ENCODE data around the gene MTFR2. TPM values are rescaled to one million over a fixed set of nuclear protein-coding genes. Genes with fewer than 3 reads are reported as not detected.
A peak's percentile ranks its signal among the peaks of the same experiment; 100 is the strongest.
"Not testable (repeated sequence)": the region's sequence is repeated elsewhere in the genome, so short reads cannot be mapped to it uniquely, and the experiment has no call there.

MTFR2 gene
- total RNA-seq, 1 donor from 2014 or later: 1.9 TPM

DNA sequence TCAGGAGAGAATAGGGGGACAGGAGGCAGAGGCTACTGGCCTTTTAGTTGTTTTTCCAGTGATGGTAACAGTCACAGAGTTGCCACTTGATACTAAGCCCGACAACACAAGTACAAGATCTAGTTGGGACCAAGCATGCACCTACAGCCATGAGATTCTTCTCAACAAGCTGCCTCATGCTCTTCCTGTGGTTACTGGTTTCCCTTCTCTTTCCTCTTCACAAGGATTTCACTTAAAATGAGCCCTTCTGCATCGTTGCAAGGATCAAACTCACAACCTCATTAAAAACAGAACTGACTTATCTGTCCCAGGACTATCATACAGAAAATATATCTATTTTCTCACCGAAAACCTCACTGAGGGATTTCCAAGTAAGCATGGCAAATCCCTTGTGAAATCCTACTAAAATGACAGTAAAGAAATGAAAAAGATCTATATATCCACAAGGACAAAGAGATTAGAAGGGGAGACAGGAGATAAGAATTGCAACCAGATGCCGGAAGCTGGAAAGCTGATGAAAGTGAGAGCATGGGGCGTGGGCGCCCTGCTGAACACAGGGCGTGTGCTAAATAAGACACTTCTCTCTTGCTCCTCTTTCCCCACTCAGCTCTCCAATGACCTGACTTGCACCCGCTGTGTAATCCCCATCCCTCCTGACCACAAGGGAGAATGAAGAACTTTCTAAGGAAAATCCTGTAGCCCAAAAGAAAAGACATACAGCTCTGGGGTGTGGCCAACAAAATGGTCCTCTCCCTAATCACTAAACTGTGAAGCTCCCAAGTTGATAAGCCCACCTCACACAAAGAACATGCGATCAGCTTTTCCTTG lies 13.4 kb downstream of the MTFR2 start:
- no peak for DNase-seq (ENCODE audit: low read depth, low spot score)

- no peak for DNase-seq (ENCODE audit: low read depth, low spot score)
Observed at GRCh38 chr6:136235233-136235564, 14.9 kb downstream of the MTFR2 start.

- no peak for DNase-seq (ENCODE audit: low read depth, low spot score)
Observed at GRCh38 chr6:136232701-136233100, 17.4 kb downstream of the MTFR2 start.

DNA sequence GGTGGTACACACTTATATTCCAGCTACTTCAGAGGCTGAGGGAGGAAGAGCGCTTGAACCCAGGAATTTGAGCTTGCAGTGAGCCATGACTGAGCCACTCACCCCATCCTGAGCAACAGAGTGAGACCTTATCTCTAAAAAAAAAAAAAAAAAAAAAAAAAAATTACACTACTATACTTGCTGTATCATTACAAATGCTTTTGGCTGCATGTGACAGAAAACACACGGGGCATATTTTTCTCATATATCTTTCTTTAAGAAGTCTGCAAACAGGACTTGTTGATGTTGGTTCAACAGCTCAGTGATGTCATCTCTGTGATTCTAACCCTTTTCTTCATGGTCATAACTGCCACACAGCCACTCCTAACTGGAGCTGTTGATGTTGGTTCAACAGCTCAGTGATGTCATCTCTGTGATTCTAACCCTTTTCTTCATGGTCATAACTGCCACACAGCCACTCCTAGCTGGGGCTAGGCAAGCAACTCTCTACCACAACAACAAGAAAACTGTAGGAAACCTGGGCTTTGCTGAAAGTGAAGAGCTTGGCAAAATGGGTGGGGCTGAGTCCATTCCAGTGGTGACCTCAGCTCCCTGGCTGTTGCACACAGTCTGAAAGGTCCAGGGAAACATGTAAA lies 19.8 kb downstream of the MTFR2 start:
- DNase-seq (ENCODE audit: low read depth, low spot score): no peak

- no peak for DNase-seq (ENCODE audit: low read depth, low spot score)
Observed at GRCh38 chr6:136228814-136229213, 21.3 kb downstream of the MTFR2 start.

DNA sequence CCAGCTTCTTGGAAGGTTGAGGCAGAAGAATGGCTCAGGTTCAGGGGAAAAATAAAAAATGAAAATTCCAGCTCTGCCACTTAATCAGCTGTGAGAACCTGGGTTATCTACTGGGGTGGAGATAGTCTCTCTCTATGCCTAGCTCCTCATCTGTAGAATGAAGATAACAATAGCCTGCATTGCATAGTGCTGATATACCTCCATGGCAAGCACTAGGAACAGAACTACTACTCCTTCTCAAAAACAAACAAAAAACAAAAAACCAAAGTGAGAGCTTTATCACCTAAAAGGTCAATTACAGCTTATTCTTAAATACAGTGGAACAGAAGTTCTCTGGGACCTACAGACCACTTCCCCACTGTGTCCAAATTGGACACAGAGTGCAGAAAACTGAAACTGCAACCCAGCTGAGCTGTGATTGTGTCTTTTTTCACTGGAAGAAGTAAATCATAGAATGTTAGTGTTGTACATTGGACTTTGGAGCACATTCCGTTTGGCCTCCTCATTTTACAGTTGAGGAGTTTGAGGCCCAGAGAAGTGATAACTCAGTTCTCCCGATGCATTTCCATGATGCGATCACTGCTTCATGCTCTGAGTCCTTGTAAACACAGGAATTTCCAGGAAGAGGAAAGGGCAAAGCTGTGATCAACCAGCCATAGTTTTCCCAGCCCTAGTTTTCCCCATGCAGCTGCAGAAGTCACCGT lies 23.3 kb downstream of the MTFR2 start:
- no peak for DNase-seq (ENCODE audit: low read depth, low spot score)

GRCh38 chr6:136226027-136226673 lies 24.0 kb downstream of the MTFR2 start:
- DNase-seq (ENCODE audit: low read depth, low spot score): peak; percentile 13

- no peak for DNase-seq (ENCODE audit: low read depth, low spot score)
Observed at GRCh38 chr6:136225496-136225895, 24.6 kb downstream of the MTFR2 start.

- not testable (repeated sequence) for DNase-seq (ENCODE audit: low read depth, low spot score)
Observed at GRCh38 chr6:136224974-136225373, 25.1 kb downstream of the MTFR2 start.

DNA sequence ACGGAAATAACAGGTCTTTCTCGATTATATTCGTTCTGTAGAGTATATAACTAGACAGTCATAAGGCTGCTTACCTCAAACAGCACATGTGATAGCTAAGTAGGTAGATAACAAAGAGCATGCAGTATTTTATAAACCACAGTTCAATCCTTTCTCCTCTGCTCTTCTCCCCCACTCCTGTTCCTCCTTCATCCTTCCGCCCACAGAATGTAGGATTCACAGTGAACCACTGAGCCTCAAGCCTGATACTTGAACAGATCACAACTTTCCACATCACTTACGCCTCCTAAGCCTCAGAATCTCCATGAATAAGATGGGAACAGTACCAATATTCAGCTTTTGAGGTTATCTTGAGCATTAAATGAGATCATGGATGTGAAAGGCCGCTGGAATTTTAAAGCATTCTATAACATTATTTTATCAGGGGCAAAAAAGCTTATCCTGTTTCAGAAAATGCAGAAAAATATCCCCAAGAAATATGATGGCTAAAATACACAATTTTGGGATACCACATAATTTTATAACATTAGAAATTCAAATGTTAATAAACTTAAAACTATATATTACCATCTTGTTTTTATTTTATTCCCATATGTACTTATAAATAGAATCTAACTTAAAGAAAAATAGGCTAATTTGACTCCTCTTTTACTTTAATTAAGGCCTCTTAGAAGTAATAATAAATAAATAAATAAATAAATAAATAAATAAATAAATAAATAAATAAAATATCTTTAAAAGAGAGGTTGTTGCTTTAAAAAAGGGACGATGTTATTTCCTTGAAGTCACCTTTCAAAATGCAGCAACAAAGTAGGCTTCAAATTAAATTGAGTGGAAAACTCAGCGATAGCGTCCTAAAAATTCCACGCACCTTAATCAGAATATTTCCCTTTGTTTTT lies 33.4 kb downstream of the MTFR2 start:
- DNase-seq (ENCODE audit: low read depth, low spot score): no peak

DNA sequence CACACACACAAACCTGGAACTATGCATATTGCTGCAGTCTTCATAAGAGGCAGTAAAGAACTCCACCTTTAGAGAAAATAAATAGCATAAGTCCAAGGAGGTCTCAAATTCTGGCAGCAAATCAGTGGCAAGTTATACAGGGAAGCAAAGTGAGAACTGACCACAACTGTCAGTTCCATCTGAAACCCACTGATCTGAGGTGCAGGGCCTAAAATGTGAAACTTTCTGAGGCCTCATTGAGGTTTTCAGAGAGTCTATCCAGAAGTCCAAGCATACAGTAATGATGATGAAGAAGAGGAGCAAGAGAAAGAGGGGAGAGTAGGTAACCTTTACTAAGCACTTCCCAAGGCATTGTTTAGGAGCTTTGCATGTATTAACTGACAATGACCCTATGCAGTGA lies 36.3 kb downstream of the MTFR2 start:
- DNase-seq (ENCODE audit: low read depth, low spot score): no peak

DNA sequence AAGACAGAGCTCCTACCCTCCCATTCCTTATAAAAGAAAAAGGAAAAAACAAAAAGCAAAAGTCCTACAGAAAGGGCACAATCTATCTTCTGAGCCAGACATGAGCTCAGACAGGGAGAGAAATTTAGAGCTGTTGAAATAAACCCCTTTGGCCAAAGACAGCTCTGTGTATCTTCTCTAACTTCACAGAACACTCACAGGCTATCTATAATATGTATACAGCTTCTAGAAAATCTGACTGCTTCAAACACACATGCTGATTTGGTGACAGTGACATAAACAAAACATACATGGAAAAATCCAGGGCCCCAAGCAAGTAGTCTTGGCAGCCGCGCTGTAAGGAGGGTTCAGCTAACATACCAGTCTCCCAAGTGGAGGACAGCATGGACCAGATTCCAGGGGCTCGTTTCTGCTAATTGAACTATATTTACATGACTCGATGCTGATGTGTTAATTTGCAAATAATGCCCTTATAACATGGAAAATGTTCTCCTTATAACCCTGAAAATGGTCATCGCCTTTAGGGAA lies 37.0 kb downstream of the MTFR2 start:
- DNase-seq (ENCODE audit: low read depth, low spot score): no peak

DNA sequence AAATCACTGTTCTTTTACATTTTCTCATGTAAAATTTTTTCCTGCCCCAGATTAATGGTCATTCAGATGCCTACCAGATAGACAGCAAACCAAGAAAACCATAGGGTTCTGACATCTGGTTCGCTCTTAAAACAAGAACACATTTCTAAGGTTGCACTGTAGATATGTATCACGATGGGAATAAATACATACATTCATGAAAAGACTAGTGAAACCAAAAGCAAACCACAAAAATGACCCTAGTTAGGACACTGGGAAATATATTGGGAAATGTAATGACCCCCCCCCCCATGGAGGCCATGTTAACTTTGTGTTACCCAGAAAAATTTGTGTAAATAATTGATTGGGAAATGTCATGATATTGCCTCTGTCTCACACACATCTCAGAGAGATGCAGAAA lies 37.5 kb downstream of the MTFR2 start:
- no peak for DNase-seq (ENCODE audit: low read depth, low spot score)

DNA sequence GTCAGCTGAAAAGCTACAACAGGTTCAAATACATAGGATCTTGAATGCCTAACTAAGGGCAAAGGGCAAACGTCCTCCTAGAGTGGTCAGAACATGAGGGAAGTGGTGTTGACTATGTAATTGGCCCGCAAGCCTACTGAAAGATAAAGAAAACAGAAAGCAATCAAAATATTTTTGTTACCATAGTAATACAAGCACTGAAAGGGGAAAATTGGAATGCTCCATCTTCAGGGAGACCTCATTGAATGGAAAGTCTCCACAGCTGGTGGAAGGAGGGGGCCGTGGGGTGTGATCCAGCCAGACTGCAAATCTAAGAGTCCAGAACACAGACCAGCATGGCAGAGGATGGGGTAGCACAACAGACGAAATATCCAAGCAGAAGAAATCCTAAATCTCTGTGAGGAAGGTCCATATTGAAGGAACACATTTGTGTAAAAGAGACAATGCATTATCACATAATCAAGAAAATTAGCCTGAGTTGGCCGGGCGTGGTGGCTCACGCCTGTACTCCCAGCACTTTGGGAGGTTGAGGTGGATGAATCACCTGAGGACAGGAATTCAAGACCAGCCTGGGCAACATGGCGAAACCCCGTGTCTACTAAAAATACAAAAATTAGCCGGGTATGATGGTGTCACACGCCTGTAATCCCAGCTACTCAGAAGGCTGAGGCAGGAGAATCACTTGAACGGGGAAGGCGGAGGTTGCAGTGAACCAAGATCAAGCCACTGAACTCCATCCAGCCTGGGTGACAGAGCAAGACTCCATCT lies 39.5 kb downstream of the MTFR2 start:
- DNase-seq (ENCODE audit: low read depth, low spot score): no peak

DNA sequence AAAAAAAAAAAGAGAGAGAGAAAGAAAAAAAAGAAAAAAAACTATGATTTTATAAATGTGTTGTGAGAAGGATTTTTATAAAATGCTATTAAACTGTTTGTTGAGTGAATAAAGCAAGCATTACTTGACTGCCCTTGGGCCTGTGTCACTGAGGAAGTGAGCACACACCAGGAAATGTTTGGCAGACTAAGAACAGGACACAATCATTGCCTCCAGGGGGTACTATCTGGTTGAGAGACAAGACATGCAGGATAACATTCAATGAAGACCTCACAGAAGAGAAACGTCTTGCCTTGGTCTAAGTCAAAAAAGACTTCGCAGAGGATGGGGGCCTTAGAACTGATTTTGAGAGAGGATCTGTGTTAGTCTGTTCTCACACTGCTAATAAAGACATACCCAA lies 40.6 kb downstream of the MTFR2 start:
- DNase-seq (ENCODE audit: low read depth, low spot score): no peak

GRCh38 chr6:136208783-136209182 lies 41.3 kb downstream of the MTFR2 start:
- DNase-seq (ENCODE audit: low read depth, low spot score): no peak

- DNase-seq (ENCODE audit: low read depth, low spot score): no peak
Observed at GRCh38 chr6:136201732-136202131, 48.4 kb downstream of the MTFR2 start.

GRCh38 chr6:136192902-136193301 lies 57.2 kb downstream of the MTFR2 start:
- DNase-seq (ENCODE audit: low read depth, low spot score): no peak

- no peak for DNase-seq (ENCODE audit: low read depth, low spot score)
Observed at GRCh38 chr6:136191606-136192312, 58.4 kb downstream of the MTFR2 start.

Measured in pulmonary artery endothelial cell (primary cell).